ENCODE results near the gene TXNDC5.

DNA sequence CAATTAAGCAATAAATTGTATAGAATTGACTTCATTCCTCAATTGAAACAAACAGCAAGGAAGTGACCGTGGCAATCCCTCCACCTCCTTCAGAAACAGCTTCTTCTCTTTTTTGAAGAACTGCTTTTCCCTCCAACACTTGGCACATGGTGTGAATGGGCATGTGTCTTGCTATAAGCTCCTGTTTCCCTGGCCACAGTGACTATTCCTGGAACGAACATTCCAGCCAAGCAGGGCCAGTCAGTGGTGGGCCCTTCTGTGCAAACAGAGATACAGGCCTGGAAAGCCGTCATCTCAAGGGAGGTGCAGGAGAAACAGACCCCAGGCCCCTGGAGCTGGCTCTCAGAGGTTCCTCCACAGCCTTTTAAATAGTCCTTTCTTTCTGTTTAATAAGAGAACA lies 6.9 kb downstream of the TXNDC5 start:
- TF ChIP-seq, protein P1, sequence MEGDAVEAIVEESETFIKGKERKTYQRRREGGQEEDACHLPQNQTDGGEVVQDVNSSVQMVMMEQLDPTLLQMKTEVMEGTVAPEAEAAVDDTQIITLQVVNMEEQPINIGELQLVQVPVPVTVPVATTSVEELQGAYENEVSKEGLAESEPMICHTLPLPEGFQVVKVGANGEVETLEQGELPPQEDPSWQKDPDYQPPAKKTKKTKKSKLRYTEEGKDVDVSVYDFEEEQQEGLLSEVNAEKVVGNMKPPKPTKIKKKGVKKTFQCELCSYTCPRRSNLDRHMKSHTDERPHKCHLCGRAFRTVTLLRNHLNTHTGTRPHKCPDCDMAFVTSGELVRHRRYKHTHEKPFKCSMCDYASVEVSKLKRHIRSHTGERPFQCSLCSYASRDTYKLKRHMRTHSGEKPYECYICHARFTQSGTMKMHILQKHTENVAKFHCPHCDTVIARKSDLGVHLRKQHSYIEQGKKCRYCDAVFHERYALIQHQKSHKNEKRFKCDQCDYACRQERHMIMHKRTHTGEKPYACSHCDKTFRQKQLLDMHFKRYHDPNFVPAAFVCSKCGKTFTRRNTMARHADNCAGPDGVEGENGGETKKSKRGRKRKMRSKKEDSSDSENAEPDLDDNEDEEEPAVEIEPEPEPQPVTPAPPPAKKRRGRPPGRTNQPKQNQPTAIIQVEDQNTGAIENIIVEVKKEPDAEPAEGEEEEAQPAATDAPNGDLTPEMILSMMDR (IDR thresholded peaks at IDR 0.05) = no peak
- no peak for TF ChIP-seq POLR2A (IDR thresholded peaks at IDR 0.05)

All from thyroid gland (tissue), 4 donors.